ENCODE results near the gene UBAC2.
"Not testable (repeated sequence)": the region's sequence is repeated elsewhere in the genome, so short reads cannot be mapped to it uniquely, and the experiment has no call there.

The UBAC2 gene

DNA sequence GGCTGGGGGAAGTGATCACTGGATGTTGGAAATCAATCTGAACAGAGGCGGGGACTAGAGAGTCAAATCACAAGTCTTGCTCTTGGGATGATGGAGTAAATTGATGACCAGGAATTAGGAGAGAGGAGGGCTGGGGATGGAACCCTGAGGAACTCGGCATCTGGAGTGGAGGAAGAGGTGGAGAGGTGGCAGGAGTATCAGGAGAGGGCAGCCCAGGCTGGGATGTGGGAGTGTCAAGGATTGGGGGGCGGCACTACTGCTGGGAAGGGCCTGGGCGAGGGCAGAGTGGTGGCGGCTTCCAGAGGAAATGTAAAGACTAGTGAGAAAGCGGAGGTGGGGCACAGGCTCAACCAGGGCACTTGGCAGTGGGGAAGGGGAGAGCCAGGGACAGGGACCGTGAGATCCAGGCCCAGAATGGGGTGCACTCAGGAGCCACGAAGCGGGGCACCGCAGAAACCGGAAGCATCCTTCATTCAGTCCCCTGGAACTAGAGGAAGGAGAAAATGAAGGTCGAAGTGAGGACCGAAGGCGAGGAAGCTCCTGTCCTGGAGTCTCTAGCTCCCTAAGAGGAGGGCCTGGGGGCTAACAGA, 187.8 kb downstream of the UBAC2 start:
- DNase-seq (ENCODE audit: low read depth in 3 of 3, low spot score in 1 of 3): no peak

DNA sequence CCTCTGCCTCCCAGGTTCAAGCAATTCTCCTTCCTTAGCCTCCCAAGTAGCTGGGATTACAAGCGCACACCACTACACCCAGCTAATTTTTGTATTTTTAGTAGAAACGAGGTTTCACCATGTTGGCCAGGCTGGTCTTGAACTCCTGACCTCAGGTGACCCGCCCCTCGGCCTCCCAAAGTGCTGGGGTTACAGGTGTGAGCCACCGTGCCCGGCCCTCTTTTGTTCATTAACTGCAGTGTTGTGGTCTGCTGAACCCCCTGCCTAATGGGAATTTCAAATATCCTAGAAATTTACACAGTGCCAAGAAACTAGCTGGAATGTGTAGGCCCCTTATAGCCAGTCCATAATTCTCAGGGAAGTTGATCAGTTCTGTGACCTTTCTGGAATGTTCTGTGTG, 188.4 kb downstream of the UBAC2 start:
- not testable (repeated sequence) for DNase-seq (ENCODE audit: low read depth in 3 of 3, low spot score in 1 of 3)

DNA sequence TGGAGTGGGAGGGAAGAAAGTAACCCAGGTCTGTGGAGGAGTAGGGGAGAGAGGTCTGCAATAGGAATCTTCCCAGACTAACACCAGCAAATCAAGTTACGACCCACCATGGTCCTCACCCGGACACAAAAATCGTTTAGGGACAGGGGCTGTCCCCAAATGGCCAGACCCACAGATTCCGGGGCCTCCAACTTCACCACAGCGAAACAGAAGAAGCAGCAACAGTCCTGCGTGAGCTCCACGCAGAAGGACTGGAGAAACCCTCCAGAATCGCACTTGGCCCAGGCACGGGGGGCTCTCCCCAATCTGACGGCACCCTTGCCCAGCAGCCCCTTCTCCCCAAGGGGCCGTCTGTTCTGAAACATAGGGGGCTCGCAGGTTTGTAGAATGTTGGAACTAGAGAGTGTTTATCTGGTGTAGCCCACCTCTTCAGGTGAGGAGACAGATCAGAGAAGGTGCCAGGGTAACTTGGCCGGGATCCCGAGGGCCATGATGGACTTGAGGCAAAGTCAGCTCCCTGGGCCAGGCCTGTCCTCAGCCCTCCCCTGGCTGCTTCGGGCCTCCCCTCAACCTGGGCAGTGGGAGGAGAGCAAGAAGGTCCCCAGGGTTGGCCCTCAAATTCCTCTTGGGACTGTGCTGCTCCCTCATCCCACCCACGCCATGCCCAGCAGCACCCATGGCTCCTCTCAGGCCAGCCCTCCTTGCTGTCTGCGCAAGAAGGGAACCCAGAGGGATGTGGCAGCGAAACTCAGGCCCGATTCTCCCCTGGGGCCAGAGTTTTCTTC, 189.1 kb downstream of the UBAC2 start:
- no peak for DNase-seq (ENCODE audit: low read depth in 3 of 3, low spot score in 1 of 3)

DNA sequence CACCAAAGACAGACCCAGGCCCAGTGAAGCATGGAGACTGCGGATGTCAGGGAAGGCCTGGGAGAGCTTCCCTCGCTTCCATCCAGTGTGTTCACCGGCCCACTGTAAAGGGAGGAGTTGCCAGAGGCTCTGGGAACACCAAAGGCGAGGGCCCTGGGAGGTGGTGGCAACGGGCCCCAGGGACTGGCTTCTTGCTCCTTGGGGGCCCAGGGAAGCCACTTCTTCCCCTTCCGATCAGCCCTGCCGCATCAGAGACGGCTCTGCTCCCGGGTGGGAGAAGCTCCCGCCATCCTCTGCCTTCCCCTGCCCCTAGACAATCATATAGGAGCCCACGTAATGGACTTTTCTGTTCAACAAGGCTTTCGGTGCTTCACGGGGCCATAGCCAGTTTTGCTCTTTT, 189.9 kb downstream of the UBAC2 start:
- no peak for DNase-seq (ENCODE audit: low read depth in 3 of 3, low spot score in 1 of 3)

DNA sequence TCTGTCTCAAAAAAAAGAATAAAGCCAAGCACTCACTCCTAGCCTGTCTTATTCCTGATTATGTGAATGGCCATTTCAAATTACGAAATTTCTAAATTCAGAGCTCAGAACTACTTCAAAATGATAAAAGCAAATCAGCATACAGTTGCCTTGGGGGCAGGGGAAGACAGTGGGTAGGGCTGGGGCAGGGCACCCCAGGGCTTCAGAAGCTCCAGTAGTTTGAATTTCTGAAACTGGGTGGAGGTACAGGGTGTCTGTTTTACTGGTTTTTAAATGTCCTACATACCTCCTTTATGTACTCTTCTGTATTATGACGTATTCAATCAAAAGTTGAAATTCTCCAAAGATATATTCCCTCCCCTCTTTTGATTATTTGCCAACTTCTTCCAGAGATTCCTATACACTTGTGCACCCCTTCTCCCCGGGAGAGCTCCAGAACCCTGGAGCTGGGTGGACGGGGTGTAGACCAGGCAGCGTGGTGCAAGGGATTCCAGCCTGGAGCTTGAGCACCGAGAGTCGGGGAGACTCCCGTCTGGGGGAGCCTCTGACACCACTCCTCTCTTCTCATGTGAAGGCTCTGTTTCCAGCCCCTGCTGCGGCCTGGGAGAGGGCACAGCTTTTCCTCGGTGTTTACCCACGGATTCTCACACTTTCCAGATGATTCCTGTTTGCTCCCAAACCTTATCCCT, 191.3 kb downstream of the UBAC2 start:
- DNase-seq (ENCODE audit: low read depth in 3 of 3, low spot score in 1 of 3): no peak

DNA sequence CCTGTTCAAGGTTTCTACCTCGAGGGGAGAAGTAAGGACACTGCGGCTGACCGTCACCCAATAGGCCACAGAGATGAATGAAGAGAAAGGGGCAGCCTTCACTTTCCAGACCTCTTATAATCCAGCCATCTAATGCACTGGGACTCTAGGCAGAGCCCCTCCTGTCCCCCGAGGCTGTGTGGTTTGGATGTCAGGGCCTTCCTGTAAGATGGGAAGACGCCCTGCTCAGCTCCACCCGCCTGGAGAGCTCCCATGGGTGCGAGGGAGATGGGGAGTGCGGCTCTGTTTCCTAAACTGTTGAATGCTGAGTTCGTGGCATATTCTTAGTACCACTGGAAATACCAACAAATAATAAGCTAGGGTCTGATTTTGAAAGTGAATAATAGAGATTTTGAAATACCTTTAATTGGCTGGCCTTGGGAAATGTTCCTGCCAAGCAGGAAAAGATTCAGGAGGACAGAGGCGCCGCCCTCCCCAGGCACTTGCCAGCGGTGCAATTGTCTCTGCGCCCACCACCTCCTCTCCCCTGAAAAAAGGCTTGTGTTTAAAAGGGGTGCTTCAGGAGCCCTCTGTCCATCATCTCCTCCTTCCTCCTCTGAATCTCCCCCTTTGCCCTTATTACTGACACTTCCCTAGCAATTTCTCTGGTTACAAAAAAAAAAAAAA, 191.9 kb downstream of the UBAC2 start:
- no peak for DNase-seq (ENCODE audit: low read depth in 3 of 3, low spot score in 1 of 3)

DNA sequence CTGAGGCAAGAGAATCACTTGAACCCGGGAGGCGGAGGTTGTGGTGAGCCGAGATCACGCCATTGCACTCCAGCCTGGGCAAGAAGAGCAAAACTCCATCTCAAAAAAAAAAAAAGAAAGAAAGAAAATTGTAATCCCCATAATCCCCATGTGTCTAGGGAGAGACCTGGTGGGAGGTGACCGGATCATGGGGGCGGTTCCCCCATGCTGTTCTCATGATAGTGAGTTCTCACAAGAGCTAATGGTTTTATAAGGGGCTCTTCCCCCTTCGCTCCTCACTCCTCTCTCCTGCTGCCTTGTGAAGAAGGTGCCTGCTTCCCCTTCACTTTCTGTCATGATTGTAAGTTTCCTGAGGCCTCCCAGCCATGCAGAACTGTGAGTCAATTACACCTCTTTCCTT, 192.7 kb downstream of the UBAC2 start:
- DNase-seq (ENCODE audit: low read depth in 3 of 3, low spot score in 1 of 3): not testable (repeated sequence)

DNA sequence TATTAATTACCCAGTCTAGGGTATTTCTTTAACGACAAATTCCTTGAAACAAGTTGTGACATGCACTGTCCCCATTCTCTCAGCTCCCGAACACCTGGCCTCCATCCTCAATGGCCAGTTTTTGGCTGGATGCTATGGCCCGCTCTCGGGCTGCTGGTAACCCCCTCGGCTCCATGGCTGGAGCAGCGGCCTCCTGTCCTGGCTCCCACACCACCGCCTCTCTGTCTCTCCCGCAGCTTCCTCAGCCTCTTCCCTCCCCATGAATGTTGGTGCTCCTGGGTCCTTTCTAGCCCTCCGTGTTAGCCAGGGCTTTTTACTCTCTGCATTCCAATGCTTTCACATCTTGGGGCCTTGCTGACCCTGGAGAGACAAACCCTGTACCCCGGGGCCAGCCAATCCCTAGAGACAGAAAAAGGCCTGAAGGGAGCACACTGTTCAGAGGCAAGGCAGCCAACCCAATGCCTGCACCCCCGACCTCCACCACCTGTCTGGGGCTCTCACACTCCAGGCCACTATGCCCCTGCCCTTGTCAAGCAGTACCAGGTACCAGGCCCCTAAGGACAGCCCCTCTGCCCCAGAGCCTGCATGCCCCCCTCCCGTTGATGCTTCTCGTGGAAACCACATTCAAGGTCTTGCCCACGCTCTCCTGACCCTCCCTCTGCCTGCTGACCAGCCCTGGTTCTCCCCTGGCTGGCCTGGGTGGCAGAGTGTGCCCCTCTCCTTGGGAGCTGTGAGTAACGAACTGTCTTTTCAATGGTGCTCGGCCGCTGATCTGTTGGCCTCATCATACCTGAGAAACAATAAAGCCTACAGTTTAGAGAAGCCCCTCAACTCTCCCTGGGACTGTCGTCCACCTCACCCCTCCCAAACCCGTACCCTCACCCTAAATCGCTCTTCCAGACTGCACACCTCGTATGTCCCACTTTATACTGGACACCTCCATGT, 193.4 kb downstream of the UBAC2 start:
- no peak for DNase-seq (ENCODE audit: low read depth in 3 of 3, low spot score in 1 of 3)

DNA sequence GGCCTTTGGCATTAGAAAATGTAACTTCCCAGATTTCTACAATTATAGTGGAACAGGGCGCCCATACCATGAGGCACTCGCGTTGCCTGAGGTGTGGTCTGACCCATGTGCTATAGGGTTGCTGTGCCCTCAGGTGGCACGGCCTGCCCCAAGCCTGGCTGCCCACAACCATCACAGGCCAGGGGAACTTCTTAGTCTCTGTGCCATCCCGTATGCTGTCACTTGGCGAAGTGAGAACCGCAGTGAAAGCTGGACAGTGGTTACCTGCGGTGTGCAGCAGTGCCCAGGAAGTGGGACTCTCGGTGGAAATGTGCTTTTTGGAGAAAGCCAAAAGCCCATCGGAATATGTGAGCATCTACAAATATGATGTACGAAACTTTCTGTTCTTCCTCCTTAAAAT, 194.8 kb downstream of the UBAC2 start:
- DNase-seq (ENCODE audit: low read depth in 3 of 3, low spot score in 1 of 3): no peak

DNA sequence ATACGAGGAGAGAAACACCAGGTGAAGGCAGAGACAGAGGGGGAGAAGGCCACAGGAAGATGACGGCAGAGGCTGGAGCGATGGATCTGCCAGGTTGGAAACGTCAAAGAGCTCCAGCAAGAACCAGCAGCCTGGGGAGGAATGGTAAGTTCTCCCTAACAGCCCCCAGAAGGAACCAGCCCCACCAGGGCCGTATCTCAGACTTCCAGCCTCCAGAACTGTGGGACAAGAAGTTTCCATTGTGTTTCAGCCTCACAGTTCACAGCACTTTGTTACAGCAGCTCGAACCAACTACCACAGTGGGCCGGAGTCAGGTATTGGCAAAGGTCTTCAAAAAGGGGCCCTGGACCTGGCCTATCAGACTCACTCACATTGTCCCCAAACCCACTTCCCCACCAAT, 195.8 kb downstream of the UBAC2 start:
- DNase-seq (ENCODE audit: low read depth in 3 of 3, low spot score in 1 of 3): no peak

DNA sequence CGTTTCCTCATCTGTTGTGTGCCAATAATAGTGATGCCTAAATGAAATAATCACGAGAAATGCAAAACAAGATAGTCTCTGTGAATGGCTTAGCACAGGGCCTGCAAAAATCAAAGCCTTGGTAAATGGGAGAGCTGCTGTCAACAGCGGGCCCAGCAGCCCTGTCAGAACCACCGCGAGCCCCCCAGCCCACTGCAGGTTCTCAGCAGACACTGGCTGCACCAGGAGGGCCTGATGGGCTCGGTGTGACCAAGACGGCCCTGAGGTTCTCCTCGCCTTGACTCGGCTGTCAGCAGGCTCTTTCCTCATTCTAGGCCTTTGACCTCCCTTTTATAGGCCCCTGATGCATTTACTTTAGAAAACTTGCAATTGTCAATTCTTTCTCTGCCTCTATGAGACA, 197.4 kb downstream of the UBAC2 start:
- no peak for DNase-seq (ENCODE audit: low read depth in 3 of 3, low spot score in 1 of 3)

DNA sequence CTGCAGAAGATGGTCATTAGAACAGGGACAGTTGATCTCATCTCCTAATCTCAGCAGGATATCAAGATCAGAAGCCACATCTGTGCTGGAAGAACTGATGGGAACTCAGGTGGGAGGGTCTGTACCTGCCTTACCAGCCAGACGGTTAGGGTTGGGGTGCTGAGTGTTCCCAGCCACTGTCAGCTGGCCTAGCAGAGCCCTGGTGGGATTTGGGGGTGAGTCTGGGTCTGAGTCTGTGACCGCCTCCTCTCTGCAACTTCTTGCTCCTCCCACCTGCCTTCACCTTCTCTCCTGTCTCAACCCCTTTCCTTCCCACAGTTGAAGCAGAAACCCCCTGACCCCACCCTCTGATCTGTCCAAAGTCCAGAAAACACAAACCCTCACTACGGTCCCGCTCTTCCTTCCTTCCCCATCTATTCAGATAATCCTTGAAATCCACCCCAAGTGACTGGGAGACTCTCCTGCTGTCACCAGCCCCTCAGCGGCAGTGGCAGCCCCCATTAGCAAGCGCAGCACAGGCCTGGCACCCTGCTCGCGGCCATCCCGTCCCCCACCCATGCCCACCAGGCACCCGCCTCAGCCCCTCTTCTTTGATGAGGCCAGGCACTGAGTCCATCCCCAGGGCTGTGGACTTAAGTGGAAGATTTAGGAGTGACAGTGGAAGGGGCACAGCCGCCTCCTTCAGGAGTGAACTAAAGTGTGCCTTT, 198.4 kb downstream of the UBAC2 start:
- no peak for DNase-seq (ENCODE audit: low read depth in 3 of 3, low spot score in 1 of 3)

DNA sequence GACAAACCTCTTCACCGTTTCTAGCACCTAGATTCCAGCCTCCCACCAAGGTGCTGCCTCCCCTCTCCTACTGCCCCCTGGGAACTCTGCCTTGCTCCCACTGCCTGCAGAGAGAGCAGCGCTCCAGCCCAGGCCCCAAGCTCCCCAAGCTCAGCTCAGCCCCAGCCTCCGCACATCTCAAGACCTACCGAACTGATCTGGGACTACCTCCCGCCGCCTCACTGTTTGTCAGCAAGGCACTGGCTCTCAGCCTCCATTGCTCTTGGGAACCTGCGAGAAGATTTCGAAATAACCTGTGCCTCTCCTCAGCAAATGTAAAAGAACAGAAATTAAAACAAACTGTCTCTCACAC, 198.9 kb downstream of the UBAC2 start:
- no peak for DNase-seq (ENCODE audit: low read depth in 3 of 3, low spot score in 1 of 3)

DNA sequence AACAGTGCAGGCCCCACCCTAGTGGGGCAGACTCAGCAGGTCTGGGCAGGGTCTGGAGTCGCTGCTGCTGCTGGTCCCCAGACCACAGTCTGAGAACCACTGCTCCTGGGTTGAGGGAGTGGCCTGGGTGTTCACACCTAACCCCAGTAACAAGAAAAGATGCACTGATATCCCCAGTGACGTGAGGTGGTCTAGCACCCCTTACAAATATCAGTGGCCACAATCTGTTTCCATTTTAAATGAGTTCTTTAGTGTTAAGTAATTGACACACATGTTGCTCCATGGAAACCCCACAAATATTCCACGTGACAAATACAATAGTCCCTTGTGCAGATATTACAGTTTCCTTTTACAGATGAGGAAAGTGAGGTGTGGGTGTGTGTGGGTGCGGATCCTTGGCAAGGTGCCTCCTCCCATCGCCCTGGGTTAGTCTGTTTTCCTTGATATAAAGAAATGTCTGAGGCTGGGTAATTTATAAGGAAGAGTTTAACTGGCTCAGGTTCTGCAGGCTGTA, 202.9 kb downstream of the UBAC2 start:
- DNase-seq (ENCODE audit: low read depth in 3 of 3, low spot score in 1 of 3): no peak

DNA sequence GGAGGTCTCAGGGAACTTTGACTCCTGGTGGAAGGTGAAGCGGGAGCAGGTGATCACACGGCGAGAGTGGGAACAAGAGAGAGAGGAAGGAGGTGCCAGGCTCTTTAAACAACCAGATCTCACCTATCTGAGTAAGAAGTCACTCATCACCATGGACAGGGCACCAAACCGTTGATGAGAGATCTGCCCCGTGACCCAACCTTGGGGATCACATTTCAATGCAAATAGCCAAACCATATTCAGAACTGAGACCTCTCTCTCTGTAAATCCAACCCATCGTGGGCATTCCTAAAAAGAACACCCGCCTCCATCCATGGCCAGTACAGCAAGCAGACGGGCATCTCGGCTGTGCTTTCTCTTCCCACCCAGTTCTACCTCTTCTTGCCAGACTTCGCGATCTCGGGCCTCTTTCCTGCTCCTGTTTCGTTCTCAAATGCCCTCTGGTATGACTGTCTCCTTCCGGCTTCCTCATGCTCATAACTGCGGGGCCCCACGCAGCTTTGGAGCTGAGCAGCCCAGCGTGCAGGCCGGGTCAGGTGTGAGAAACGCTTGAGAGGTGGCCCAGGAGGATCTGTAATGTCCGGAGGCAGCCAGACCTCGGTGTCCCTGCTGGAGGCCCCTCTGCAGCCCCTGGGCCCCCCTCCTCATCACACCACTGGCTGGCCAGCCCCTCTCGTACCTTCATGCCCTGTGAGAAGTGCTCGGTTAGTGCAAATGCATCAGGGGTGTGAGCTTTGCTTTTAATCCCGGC, 203.5 kb downstream of the UBAC2 start:
- no peak for DNase-seq (ENCODE audit: low read depth in 3 of 3, low spot score in 1 of 3)

DNA sequence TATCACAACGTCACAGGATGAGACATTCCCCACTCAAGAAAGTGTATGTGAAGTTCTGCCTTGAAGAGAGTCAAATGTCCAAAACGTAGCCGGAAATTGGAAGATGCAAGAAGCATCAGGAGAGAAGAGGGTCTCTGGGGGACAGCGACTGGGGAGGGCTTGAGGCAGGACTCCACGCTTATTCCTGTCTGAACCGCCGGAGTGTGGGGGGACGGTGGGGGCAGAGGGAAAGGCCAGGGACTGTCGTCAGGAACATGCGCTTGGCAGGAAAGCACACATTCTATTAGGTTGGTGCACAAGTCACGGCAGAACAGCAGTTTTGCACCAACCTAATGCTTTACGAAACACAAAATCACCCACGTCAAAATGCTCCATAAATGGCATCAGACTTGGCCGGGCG, 205.3 kb downstream of the UBAC2 start:
- no peak for DNase-seq (ENCODE audit: low read depth in 3 of 3, low spot score in 1 of 3)

DNA sequence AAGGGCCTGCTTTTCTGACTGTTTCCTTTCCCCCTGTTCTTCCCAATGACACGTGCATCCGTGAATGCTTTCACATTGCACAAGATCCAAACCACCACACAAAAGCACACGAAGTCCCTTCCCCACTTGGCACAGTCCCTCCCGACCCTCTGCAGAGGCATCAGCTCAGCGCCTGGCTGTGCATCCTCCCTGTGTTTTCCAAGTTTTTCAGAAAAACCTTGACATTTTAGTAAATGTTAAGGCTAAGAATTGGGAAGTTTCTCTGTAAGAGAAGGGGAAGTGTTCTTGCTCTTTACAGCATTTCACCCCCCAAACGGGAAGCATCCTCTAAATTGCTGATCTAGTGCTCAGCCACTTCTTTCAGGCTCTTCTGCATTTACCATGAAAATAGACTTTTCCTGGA, 206.1 kb downstream of the UBAC2 start:
- DNase-seq (ENCODE audit: low read depth in 3 of 3, low spot score in 1 of 3): no peak

DNA sequence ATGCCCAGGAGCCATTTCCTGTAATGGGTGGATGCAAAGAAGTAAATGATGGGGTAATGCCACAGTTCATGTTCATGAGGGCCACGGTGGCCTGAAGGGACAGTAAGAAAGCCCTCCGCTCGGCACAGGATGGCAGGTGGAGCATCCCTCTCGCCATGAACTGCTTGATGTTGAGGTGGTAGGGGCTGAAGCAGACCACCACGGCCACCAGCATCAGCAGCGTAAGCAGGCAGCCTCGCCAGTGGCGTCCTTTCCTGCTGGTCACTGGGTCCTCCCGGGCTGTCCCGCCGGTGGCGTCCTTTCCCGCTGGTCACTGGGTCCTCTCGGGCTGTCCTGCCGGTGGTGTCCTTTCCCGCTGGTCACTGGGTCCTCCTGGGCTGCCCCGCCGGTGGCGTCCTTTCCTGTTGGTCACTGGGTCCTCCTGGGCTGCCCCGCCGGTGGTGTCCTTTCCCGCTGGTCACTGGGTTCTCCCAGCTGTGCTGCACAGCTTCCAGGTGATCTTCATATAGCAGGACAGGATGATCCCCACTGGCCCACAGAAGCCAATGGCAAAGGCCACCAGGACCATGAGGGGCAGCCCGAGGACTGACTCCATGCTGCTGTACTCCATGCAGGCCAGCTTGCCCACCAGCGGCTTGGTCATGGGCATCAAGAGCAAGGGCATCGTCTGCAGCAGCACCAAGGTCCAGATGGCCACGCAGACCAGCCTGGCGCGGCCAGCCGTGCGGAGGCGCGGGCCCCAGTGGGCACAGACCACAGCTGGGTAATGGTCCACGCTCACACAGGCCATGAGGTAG, 207.4 kb downstream of the UBAC2 start:
- no peak for DNase-seq (ENCODE audit: low read depth in 3 of 3, low spot score in 1 of 3)

DNA sequence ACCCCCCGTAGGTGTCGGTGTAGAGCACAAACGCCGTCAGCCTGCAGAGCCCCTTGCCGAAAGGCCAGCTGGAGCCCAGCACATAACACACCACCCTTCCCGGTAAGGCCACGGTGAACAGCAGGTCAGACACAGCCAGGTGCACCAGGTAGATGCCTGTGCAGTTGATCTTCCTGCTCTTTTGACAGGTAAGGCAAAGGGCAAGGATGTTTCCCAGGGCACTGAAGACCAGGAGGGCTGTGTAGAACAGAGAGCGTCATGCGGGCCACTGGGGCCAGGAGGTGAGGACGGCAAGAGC, 208.0 kb downstream of the UBAC2 start:
- DNase-seq (ENCODE audit: low read depth in 3 of 3, low spot score in 1 of 3): no peak

Data from stimulated activated CD4-positive, alpha-beta T cell treated with anti-CD3 and anti-CD28 coated beads, TNF-alpha, amount 100 ng/mL, for 1 hour (primary cell).